ENCODE results near the gene OSBPL6. TPM values are rescaled to one million over a fixed set of nuclear protein-coding genes. Genes with fewer than 3 reads are reported as not detected.
"Not testable (repeated sequence)": the region's sequence is repeated elsewhere in the genome, so short reads cannot be mapped to it uniquely, and the experiment has no call there.

Gene OSBPL6
- total RNA-seq, 6 donors from 2014 or later: 2.0 to 35.4 (median 5.1) TPM

DNA sequence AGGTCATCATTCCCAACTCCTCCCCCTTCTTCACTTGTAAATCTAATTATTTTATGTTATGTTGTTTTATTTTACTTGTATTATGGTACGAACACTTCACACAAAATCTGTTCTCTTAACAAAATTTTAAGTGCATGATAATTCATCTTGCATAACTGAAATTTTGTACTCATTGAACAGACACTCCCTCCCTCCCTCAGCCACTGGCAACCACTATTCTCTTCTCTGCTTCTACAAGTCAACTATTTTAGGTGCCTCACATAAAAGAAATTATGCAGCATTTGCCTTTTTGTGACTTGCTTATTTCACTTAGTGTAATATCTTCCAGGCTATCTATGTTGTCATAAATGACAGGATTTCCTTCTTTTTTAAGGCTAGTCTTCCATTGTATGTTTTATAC is 30.4 kb upstream of the OSBPL6 start:
- H3K4me1 ChIP-seq: no peaks in the 10 kb centered on the region
- no peaks in the 10 kb centered on the region for H3K9me3 ChIP-seq
- 0 to 93% methylated on average over 1 of the region's 1 CpG for WGBS, 2 donors

DNA sequence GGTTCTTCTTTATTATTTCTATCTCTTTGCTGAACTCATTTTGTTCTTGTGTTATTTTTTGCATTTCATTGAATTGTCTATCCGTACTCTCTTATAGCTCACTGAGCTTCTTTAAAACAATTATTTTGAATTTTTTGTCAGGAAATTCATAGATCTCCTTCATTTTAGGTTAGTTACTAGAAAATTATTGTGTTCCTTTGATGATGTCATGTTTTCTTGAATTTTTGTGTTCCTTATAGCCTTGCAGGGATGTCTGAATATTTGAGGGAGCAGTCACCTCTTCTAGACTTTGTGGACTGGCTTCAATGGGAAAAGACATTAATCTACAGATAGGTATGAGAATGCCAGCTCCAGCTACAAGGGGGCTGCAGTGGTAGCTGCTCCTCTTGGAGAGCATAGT is 20.7 kb upstream of the OSBPL6 start:
- no peaks in the 10 kb centered on the region for H3K36me3 ChIP-seq
- no peak overlapping the region for H3K4me3 ChIP-seq
- TF ChIP-seq POLR2A (IDR thresholded peaks at IDR 0.05): no peak
- TF ChIP-seq EP300 (IDR thresholded peaks at IDR 0.05): no peak
- TF ChIP-seq, protein P1, sequence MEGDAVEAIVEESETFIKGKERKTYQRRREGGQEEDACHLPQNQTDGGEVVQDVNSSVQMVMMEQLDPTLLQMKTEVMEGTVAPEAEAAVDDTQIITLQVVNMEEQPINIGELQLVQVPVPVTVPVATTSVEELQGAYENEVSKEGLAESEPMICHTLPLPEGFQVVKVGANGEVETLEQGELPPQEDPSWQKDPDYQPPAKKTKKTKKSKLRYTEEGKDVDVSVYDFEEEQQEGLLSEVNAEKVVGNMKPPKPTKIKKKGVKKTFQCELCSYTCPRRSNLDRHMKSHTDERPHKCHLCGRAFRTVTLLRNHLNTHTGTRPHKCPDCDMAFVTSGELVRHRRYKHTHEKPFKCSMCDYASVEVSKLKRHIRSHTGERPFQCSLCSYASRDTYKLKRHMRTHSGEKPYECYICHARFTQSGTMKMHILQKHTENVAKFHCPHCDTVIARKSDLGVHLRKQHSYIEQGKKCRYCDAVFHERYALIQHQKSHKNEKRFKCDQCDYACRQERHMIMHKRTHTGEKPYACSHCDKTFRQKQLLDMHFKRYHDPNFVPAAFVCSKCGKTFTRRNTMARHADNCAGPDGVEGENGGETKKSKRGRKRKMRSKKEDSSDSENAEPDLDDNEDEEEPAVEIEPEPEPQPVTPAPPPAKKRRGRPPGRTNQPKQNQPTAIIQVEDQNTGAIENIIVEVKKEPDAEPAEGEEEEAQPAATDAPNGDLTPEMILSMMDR (IDR thresholded peaks at IDR 0.05): no peak
- no peak for TF ChIP-seq POLR2AphosphoS5 (IDR thresholded peaks at IDR 0.05)
- no peak overlapping the region for H3K27ac ChIP-seq
- 93 to 100% methylated on average over 1 of the region's 1 CpG for WGBS, 2 donors
- no peak for ATAC-seq (ENCODE audit: low FRiP score in 2 of 2)
- no peaks in the 10 kb centered on the region for H3K4me1 ChIP-seq
- H3K9me3 ChIP-seq: no peaks in the 10 kb centered on the region
- no peak for DNase-seq
- no peaks in the 10 kb centered on the region for H3K27me3 ChIP-seq

More for the DNA sequence above, 30.4 kb upstream of the OSBPL6 start:
- ATAC-seq (ENCODE audit: low FRiP score in 2 of 2) (no peak), DNase-seq (no peak)
- TF ChIP-seq EP300 (IDR thresholded peaks at IDR 0.05) (no peak), POLR2A (IDR thresholded peaks at IDR 0.05) (no peak), POLR2AphosphoS5 (IDR thresholded peaks at IDR 0.05) (no peak)
- TF ChIP-seq, protein P1 (IDR thresholded peaks at IDR 0.05): no peak
- Histone ChIP-seq H3K36me3 (no peaks in the 10 kb centered on the region), H3K4me3 (no peak overlapping the region), H3K27ac (no peak overlapping the region), H3K27me3 (no peaks in the 10 kb centered on the region)

DNA sequence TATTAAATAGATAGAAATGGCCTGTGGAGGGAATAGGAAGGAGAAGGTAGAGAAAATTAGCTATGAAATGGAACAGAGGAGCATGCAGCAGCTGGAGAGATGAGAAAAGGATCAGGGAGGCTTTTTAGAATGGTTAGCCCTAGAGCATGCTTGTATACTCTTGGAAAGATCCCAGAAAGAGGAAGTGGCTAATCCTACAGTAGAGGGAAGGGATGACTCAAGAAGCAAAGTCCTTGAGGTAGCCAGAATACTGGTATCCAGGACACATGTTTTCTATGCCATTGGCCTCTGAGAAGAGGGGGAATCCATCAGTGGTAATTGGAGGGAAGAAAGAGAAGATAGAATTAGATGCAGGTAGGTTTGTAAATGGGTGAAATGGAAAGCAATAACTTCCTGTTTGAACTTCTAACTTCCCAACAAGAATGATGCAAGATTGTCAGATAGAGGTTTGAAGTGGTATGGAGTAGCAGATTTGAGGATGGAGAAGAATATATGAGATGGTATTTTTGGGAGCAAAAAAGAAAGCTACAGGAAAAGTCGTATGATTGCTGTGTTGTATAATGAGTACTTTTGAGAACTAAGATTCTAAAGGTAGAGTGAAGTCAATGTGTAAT is 17.1 kb upstream of the OSBPL6 start:
- 71 to 94% methylated on average over 1 of the region's 1 CpG for WGBS, 2 donors
- H3K4me3 ChIP-seq: no peak overlapping the region
- DNase-seq: no peak
- no peaks in the 10 kb centered on the region for H3K9me3 ChIP-seq
- no peaks in the 10 kb centered on the region for H3K27me3 ChIP-seq
- TF ChIP-seq POLR2AphosphoS5 (IDR thresholded peaks at IDR 0.05) (no peak), POLR2A (IDR thresholded peaks at IDR 0.05) (no peak), EP300 (IDR thresholded peaks at IDR 0.05) (no peak)
- TF ChIP-seq, protein P1 (IDR thresholded peaks at IDR 0.05): no peak
- no peak overlapping the region for H3K27ac ChIP-seq
- no peaks in the 10 kb centered on the region for H3K36me3 ChIP-seq
- no peaks in the 10 kb centered on the region for H3K4me1 ChIP-seq
- ATAC-seq (ENCODE audit: low FRiP score in 2 of 2): no peak

DNA sequence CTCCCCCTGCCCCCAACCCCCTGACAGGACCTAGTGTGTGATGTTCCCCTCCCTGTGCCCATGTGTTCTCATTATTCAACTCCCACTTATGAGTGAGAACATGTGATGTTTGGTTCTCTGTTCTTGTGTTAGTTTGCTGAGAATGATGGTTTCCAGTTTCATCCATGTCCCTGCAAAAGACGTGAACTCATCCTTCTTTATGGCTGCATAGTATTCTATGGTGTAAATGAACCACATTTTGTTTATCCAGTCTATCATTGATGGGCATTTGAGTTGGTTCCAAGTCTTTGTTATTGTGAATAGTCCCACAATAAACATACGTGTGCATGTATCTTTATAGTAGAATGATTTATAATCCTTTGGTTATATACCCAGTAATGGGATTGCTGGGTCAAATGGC is 13.7 kb upstream of the OSBPL6 start:
- not testable (repeated sequence) for H3K27me3 ChIP-seq; H3K4me3 ChIP-seq; H3K36me3 ChIP-seq; DNase-seq; ATAC-seq (ENCODE audit: low FRiP score in 2 of 2); H3K27ac ChIP-seq; H3K9me3 ChIP-seq; H3K4me1 ChIP-seq
- 78 to 83% methylated on average over 2 of the region's 2 CpGs for WGBS, 2 donors

DNA sequence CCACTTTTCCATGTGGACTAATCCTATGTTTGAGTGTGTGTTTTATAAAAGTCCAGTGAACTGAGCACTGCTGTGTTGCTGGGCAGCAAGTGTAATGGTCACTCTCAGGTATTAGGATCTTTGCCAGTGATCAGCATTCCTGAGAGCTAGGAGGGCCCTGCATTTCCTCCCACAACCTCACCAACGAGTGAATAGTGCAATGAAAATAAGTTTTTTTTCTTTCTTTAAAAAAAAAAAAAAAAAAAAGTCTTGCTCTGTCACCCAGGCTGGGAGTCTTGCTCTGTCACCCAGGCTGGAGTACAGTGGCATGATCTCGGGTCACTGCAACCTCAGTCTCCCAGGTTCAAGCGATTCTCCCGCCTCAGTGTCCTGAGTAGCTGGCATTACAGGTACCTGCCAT is 6.5 kb upstream of the OSBPL6 start:
- TF ChIP-seq, protein P1 (IDR thresholded peaks at IDR 0.05): no peak
- no peak for TF ChIP-seq POLR2AphosphoS5 (IDR thresholded peaks at IDR 0.05)
- TF ChIP-seq EP300 (IDR thresholded peaks at IDR 0.05): no peak
- no peak for TF ChIP-seq POLR2A (IDR thresholded peaks at IDR 0.05)
- WGBS, 2 donors: 79 to 82% methylated on average over 4 of the region's 4 CpGs
- Histone ChIP-seq H3K27ac (no peak overlapping the region), H3K27me3 (no peaks in the 10 kb centered on the region), H3K4me1 (no peaks in the 10 kb centered on the region), H3K9me3 (no peaks in the 10 kb centered on the region), H3K36me3 (no peaks in the 10 kb centered on the region), H3K4me3 (no peak overlapping the region)
- ATAC-seq (ENCODE audit: low FRiP score in 2 of 2) (no peak), DNase-seq (no peak)
